H1 (cell line): ENCODE results near the gene IL17RA. TPM values are rescaled to one million over a fixed set of nuclear protein-coding genes. Genes with fewer than 3 reads are reported as not detected.

Source experiments
- CTCF ChIA-PET: fragments of 300-600 bp; sonication (Branson Sonifier 250); formaldehyde crosslinking; loops from one replicate; lab custom pipeline; 2021; ENCODE audit not compliant: partially characterized antibody; lab: Charles Lee
- POLR2A ChIA-PET: fragments of 300-600 bp; sonication (Branson Sonifier 250); formaldehyde crosslinking; loops from one replicate; lab custom pipeline; 2021; ENCODE audit warnings: inconsistent platforms; ENCODE audit not compliant: partially characterized antibody; lab: Charles Lee
- DNase-seq, 2 experiments: peaks; one replicate each; pipeline versions ENCODE4 v3.0.0 to v3.0.0-alpha.2; 2010 to 2022; ENCODE audit warnings: low spot score in 2 of 2, low read depth in 1 of 2, mixed read lengths in 1 of 2
- FAIRE-seq: peaks from 2 replicates; lab custom pipeline; 2011; peaks lifted over from hg19 to GRCh38; lab: Jason Lieb, UNC
- H2AFZ ChIP-seq: 2 replicates; pipeline ENCODE4 v1.8.1; 2012; ENCODE audit warnings: low read length, inconsistent platforms
- H2AK5ac ChIP-seq: 2 replicates; pipeline ENCODE4 v1.6.1; 2013; ENCODE audit warnings: low read depth, low read length
- H2BK120ac ChIP-seq: replicated peaks from 2 replicates; pipeline ENCODE3; 2013; ENCODE audit warnings: low read depth, low read length, inconsistent platforms
- H2BK12ac ChIP-seq: 2 replicates; pipeline ENCODE4 v1.6.1; 2013; ENCODE audit warnings: low read depth, low read length
- H2BK15ac ChIP-seq: 2 replicates; pipeline ENCODE4 v1.6.1; 2013; ENCODE audit warnings: low read length
- H2BK20ac ChIP-seq: 2 replicates; pipeline ENCODE4 v1.6.1; 2013; ENCODE audit warnings: low read length
- H2BK5ac ChIP-seq: 2 replicates; pipeline ENCODE4 v1.6.1; 2013; ENCODE audit warnings: low read depth, low read length
- H3K14ac ChIP-seq: 2 replicates; pipeline ENCODE4 v1.6.1; 2013; ENCODE audit warnings: inconsistent platforms; ENCODE audit not compliant: insufficient read length
- H3K18ac ChIP-seq: 2 replicates; pipeline ENCODE4 v1.6.1; 2013; ENCODE audit warnings: low read length; ENCODE audit errors: extremely low read depth
- H3K23ac ChIP-seq: 2 replicates; pipeline ENCODE4 v1.6.1; 2013; ENCODE audit warnings: inconsistent platforms; ENCODE audit not compliant: insufficient read length
- H3K23me2 ChIP-seq: 2 replicates; pipeline ENCODE4 v1.6.1; 2013; ENCODE audit warnings: low read depth, low read length
- H3K27ac ChIP-seq: 2 replicates; pipeline ENCODE4 v1.6.1; 2011; ENCODE audit warnings: low read depth, low read length, inconsistent platforms
- H3K27me3 ChIP-seq, 4 experiments: replicated peaks in 1 of 4; 1 replicate in 1 of 4; 2 replicates in 3 of 4; pipeline versions ENCODE4 v1.6.1 to v1.8.1; 2011 to 2013; ENCODE audit warnings: low read length in 3 of 4, mild to moderate bottlenecking in 3 of 4, inconsistent platforms in 2 of 4, mixed read lengths in 2 of 4, moderate library complexity in 1 of 4; ENCODE audit not compliant: control insufficient read depth in 3 of 4, insufficient read depth in 3 of 4; ENCODE audit errors: extremely low read depth in 1 of 4
- H3K36me3 ChIP-seq, 4 experiments: 2 replicates each; pipeline versions ENCODE4 v1.6.1 to v1.8.1; 2011 to 2013; ENCODE audit warnings: mild to moderate bottlenecking in 4 of 4, low read length in 3 of 4, moderate library complexity in 2 of 4, control low read depth in 1 of 4, inconsistent platforms in 1 of 4; ENCODE audit not compliant: insufficient read depth in 4 of 4, control insufficient read depth in 2 of 4
- H3K4ac ChIP-seq: replicated peaks from 2 replicates; pipeline ENCODE3; 2013; ENCODE audit warnings: low read length, low read depth, mixed read lengths, inconsistent platforms; ENCODE audit not compliant: insufficient read length
- H3K4me1 ChIP-seq, 4 experiments: replicated peaks in 1 of 4; 1 replicate in 1 of 4; 2 replicates in 3 of 4; pipeline versions ENCODE4 v1.6.1 to v1.8.1; 2011 to 2013; ENCODE audit warnings: low read length in 3 of 4, inconsistent platforms in 2 of 4, mixed read lengths in 1 of 4; ENCODE audit not compliant: insufficient read depth in 4 of 4, control insufficient read depth in 3 of 4
- H3K4me2 ChIP-seq, 2 experiments: 2 replicates each; pipeline versions ENCODE4 v1.6.1 to v1.8.1; 2011 to 2013; ENCODE audit warnings: low read depth in 2 of 2, low read length in 2 of 2, control low read depth in 1 of 2, inconsistent platforms in 1 of 2, mild to moderate bottlenecking in 1 of 2; ENCODE audit not compliant: insufficient read depth in 1 of 2
- H3K4me3 ChIP-seq, 4 experiments: fragments of 200-600, 300-600 bp in 1 of 4; sonication (generic), shearing (Covaris generic), sonication (Bioruptor Twin) in 1 of 4; 2 replicates each; pipeline versions ENCODE4 v1.5.1 to v1.8.1; 2011 to 2016; ENCODE audit warnings: low read length in 4 of 4, low read depth in 3 of 4, control low read depth in 2 of 4, inconsistent platforms in 2 of 4, mild to moderate bottlenecking in 2 of 4, mixed read lengths in 1 of 4, moderate library complexity in 1 of 4; ENCODE audit not compliant: insufficient read depth in 2 of 4; ENCODE audit errors: extremely low read depth in 1 of 4
- H3K56ac ChIP-seq: replicated peaks from 2 replicates; pipeline ENCODE3; 2013; ENCODE audit warnings: low read depth, mild to moderate bottlenecking, mixed read lengths, low read length, inconsistent platforms; ENCODE audit not compliant: insufficient read length
- H3K79me1 ChIP-seq: 2 replicates; pipeline ENCODE4 v1.6.1; 2013; ENCODE audit warnings: low read depth, low read length, control low read depth
- H3K79me2 ChIP-seq, 2 experiments: 2 replicates each; pipeline versions ENCODE4 v1.6.1 to v1.8.1; 2012 to 2013; ENCODE audit warnings: low read length in 2 of 2, mild to moderate bottlenecking in 2 of 2, inconsistent platforms in 1 of 2; ENCODE audit not compliant: insufficient read depth in 2 of 2, control insufficient read depth in 1 of 2
- H3K9ac ChIP-seq, 4 experiments: replicated peaks in 1 of 4; 1 replicate in 1 of 4; 2 replicates in 3 of 4; pipeline versions ENCODE4 v1.6.1 to v1.8.1; 2011 to 2013; ENCODE audit warnings: low read depth in 3 of 4, low read length in 3 of 4, control low read depth in 2 of 4, mild to moderate bottlenecking in 2 of 4, moderate library complexity in 2 of 4, inconsistent platforms in 1 of 4; ENCODE audit errors: extremely low read depth in 1 of 4
- H3K9me3 ChIP-seq, 2 experiments: 2 replicates each; pipeline versions ENCODE4 v1.6.1 to v1.8.1; 2012 to 2013; ENCODE audit warnings: mild to moderate bottlenecking in 2 of 2, moderate library complexity in 2 of 2, control low read depth in 1 of 2, inconsistent platforms in 1 of 2, low read depth in 1 of 2, low read length in 1 of 2, mixed read lengths in 1 of 2; ENCODE audit not compliant: insufficient read depth in 2 of 2
- H4K20me1 ChIP-seq, 2 experiments: replicated peaks in 1 of 2; 2 replicates each; pipeline versions ENCODE3 to v1.8.1; 2011 to 2013; ENCODE audit warnings: inconsistent platforms in 2 of 2, low read length in 2 of 2, mild to moderate bottlenecking in 1 of 2; ENCODE audit not compliant: insufficient read depth in 2 of 2, control insufficient read depth in 1 of 2
- H4K5ac ChIP-seq: 2 replicates; pipeline ENCODE4 v1.6.1; 2013; ENCODE audit warnings: low read length, low read depth, mixed read lengths, inconsistent platforms; ENCODE audit not compliant: insufficient read length
- H4K8ac ChIP-seq: 2 replicates; pipeline ENCODE4 v1.8.0; 2013; ENCODE audit warnings: mild to moderate bottlenecking, moderate library complexity, low read length, inconsistent platforms; ENCODE audit not compliant: insufficient read depth; ENCODE audit errors: extremely low read depth
- H4K91ac ChIP-seq: replicated peaks from 2 replicates; pipeline ENCODE3; 2013; ENCODE audit warnings: low read length, mixed read lengths, inconsistent platforms; ENCODE audit not compliant: insufficient read length
- CREB1 ChIP-seq: IDR thresholded peaks from 2 replicates; pipeline ENCODE4 v1.6.1; 2012; ENCODE audit warnings: inconsistent platforms
- CTBP2 ChIP-seq: IDR thresholded peaks from 2 replicates; pipeline ENCODE4 v1.7.0; 2011; ENCODE audit warnings: borderline replicate concordance, mild to moderate bottlenecking, moderate library complexity, mixed read lengths, low read length; ENCODE audit not compliant: insufficient read depth, insufficient read length
- HDAC2 ChIP-seq, 2 experiments: fragments of 300-600 bp in 1 of 2; sonication (generic) in 1 of 2; IDR thresholded peaks; 2 replicates each; pipeline ENCODE4 v1.6.1; 2011 to 2012; ENCODE audit warnings: low read depth in 2 of 2, low read length in 2 of 2, mild to moderate bottlenecking in 2 of 2, moderate library complexity in 2 of 2, borderline replicate concordance in 1 of 2, inconsistent platforms in 1 of 2
- KDM4A ChIP-seq: IDR thresholded peaks from one replicate; pipeline ENCODE4 v1.7.1; 2012; ENCODE audit warnings: low read depth, mild to moderate bottlenecking, moderate library complexity, low read length, inconsistent platforms; ENCODE audit not compliant: severe bottlenecking
- KDM5A ChIP-seq: fragments of 200-600 bp; IDR thresholded peaks from 2 replicates; pipeline ENCODE4 v1.7.1; 2012; ENCODE audit warnings: mild to moderate bottlenecking, low read length, inconsistent platforms, mixed read lengths
- NANOG ChIP-seq: IDR thresholded peaks from 2 replicates; pipeline ENCODE4 v1.6.1; 2011; ENCODE audit warnings: low read length, low read depth, mild to moderate bottlenecking, inconsistent platforms; ENCODE audit not compliant: insufficient read depth, poor library complexity, severe bottlenecking
- NRF1 ChIP-seq: IDR thresholded peaks from 2 replicates; pipeline ENCODE4 v1.6.1; 2011; ENCODE audit warnings: mild to moderate bottlenecking, low read depth, low read length, improper control_type of control experiment
- POU5F1 ChIP-seq: IDR thresholded peaks from 2 replicates; pipeline ENCODE4 v1.6.1; 2011; ENCODE audit warnings: low read depth, mild to moderate bottlenecking, low read length, moderate library complexity
- SIN3A ChIP-seq, 2 experiments: IDR thresholded peaks in 1 of 2; conservative IDR thresholded peaks in 1 of 2; 2 replicates each; pipeline ENCODE4 v1.6.1; 2011 to 2012; ENCODE audit warnings: low read length in 2 of 2, improper control_type of control experiment in 1 of 2, low read depth in 1 of 2, mild to moderate bottlenecking in 1 of 2
- SP2 ChIP-seq: IDR thresholded peaks from 2 replicates; pipeline ENCODE4 v1.6.1; 2012; ENCODE audit warnings: mild to moderate bottlenecking, low read length, inconsistent platforms
- TAF7 ChIP-seq: optimal IDR thresholded peaks from 2 replicates; pipeline ENCODE3; 2011; ENCODE audit warnings: low read depth, mild to moderate bottlenecking, inconsistent platforms, low read length, moderate library complexity, borderline replicate concordance
- TCF12 ChIP-seq: IDR thresholded peaks from 2 replicates; pipeline ENCODE4 v1.6.1; 2011; ENCODE audit warnings: low read depth, mild to moderate bottlenecking, low read length
- TEAD4 ChIP-seq: IDR thresholded peaks from 2 replicates; pipeline ENCODE4 v1.6.1; 2012; ENCODE audit warnings: low read depth, low read length, inconsistent platforms, mixed read lengths
- WGBS, 2 experiments: shearing (Covaris generic) in 1 of 2; methylation state at CpG; one replicate each; pipeline versions ENCODE4 v1.1.6 to v1.1.7; 2013 to 2015; ENCODE audit warnings: low lambda C conversion rate in 2 of 2, mixed read lengths in 2 of 2, inconsistent platforms in 1 of 2, low coverage in 1 of 2, missing lambda C conversion rate in 1 of 2; ENCODE audit not compliant: insufficient replicate concordance in 2 of 2, insufficient coverage in 1 of 2, insufficient read length in 1 of 2; ENCODE audit errors: extremely low coverage in 1 of 2, missing lambda C conversion rate in 1 of 2; 5-methylcytosine and 5-hydroxymethylcytosine counted together
- polyA plus RNA-seq, 7 experiments: library from polyadenylated mRNA; depleted of rRNA in 3 of 7; stranded (reverse) in 5 of 7; unstranded in 2 of 7; fragments of >200 nt in 5 of 7; fragments of 200-250 nt in 2 of 7; gene quantifications; 1 replicate in 5 of 7; 2 replicates in 1 of 7; 4 replicates in 1 of 7; pipeline versions ENCODE4 v1.2.1 to v1.2.3, GENCODE V29; 2011 to 2013; ENCODE audit warnings: missing spikeins in 2 of 7, mixed read lengths in 2 of 7
- total RNA-seq: library from RNA; stranded (reverse); fragmentation: NEBNext Ultra II Directional; extraction: Animal tissue kit (Norgen Biotek cat#: 25700); gene quantifications from 2 replicates; pipeline ENCODE4 v1.2.1, GENCODE V29; 2021

The IL17RA gene
- total and polyA plus RNA-seq, 2 of the 8 experiments (the other 6 are each of a cell fraction or from before 2014, with no cell fraction given) = 5.6 to 9.9 TPM

DNA sequence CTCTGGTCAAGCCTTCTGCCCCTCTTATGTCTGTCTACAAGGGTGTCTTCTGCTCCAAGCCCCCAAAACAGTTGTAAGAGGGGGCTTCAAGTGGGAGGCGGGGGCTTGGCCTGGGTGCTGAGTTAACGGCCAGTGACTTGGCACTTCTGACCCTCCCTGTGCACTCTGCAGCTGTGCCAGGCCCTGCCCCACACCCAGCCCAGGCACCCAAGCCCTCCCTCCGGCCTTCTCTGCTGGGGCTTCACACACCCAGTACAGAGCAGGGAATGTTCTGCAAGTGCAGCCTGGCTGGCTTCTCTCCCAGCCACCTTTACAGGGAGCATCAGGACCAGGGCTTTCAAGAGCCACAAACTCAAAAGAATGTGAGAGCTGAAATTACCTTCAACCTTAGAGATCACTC lies 32.6 kb downstream of the IL17RA start:
- H3K36me3 ChIP-seq = no peaks in the 10 kb centered on the region

More for the DNA sequence above, 32.6 kb downstream of the IL17RA start:
- DNase-seq (no peak), FAIRE-seq (no peak)
- Histone ChIP-seq H2BK15ac (no peak overlapping the region), H4K5ac (no peak overlapping the region), H2AK5ac (no peak overlapping the region), H2BK12ac (0 out of 2 replicates have a peak overlapping the region, but pooled peaks have one; percentile 39), H3K4ac (no peak overlapping the region), H2BK5ac (no peak overlapping the region; the same call in 1 of the 2 replicates), H3K4me1 (peaks cover 4 to 16% (median 11%) of the 10 kb centered on the region in 4 experiments), H3K27me3 (peaks cover 0 to 4% (median 3%) of the 10 kb centered on the region in 4 experiments; a peak in 4 of 7 replicates), H2AFZ (no peak overlapping the region), H3K18ac (no peak overlapping the region; the same call in none of the 2 replicates), H3K9me3 (no peaks in the 10 kb centered on the region), H3K4me2 (no peak overlapping the region), H3K56ac (no peak overlapping the region), H4K91ac (no peak overlapping the region), H3K27ac (no peak overlapping the region), H3K23me2 (peaks cover 6% of the 10 kb centered on the region; the same call in 1 of the 2 replicates), H4K8ac (no peak overlapping the region; the same call in 1 of the 2 replicates), H3K23ac (no peak overlapping the region), H3K79me2 (no peaks in the 10 kb centered on the region), H3K4me3 (no peak overlapping the region), H4K20me1 (peaks cover 2 to 7% of the 10 kb centered on the region in 2 experiments), H2BK20ac (no peak overlapping the region), H3K79me1 (0 out of 2 replicates have a peak, but pooled peaks cover 4% of the 10 kb centered on the region), H3K9ac (no peak overlapping the region), H3K14ac (no peak overlapping the region), H2BK120ac (no peak overlapping the region)
- CTCF ChIA-PET = interaction anchor here (0.9 to 5.9 kb wide), 5 partner anchors 11 to 55 kb away, joined by 3 to 29 read pairs (median 13); no protein-coding TSS in a partner anchor
- WGBS, 2 experiments = 93% methylated on average over 3 of the region's 3 CpGs; no CpG with 5 or more reads in 1 of the 2 experiments
- POLR2A ChIA-PET = interaction anchor here (1.1 kb wide), 1 partner anchor 16 kb away, joined by 3 read pairs; no protein-coding TSS in a partner anchor
- TF ChIP-seq POU5F1 (no peak), NANOG (no peak), CREB1 (no peak), TAF7 (no peak), TCF12 (no peak), SIN3A (conservative IDR thresholded peaks at IDR 0.05 in 1 of 2, IDR thresholded peaks at IDR 0.05 in 1 of 2; ENCODE audit: low read depth in 1 of 2, low read length in 2 of 2) (no peak), KDM5A (no peak), NRF1 (no peak), CTBP2 (no peak), TEAD4 (no peak), KDM4A (no peak), HDAC2 (IDR thresholded peaks at IDR 0.05; ENCODE audit: borderline replicate concordance in 1 of 2, low read depth in 2 of 2, low read length in 2 of 2) (no peak), SP2 (no peak)
